HepG2 (cell line): Measurements from ENCODE around the gene SYNM. TPM values are rescaled to one million over a fixed set of nuclear protein-coding genes. Genes with fewer than 3 reads are reported as not detected.

ENCODE experiments used
- ATF3 ChIP-seq: sonication (generic); formaldehyde crosslinking; IDR thresholded peaks from 2 replicates; pipeline ENCODE4 v1.4.0; 2020; ENCODE audit warnings: missing genetic modification reagents
- CREBL2 ChIP-seq: sonication (generic); formaldehyde crosslinking; IDR thresholded peaks from 2 replicates; pipeline ENCODE4 v1.8.1; 2023; ENCODE audit warnings: missing genetic modification reagents, mild to moderate bottlenecking, borderline replicate concordance
- GRHL1 ChIP-seq: sonication (generic); formaldehyde crosslinking; conservative IDR thresholded peaks from 2 replicates; pipeline ENCODE4 v1.8.0; 2022; ENCODE audit warnings: missing genetic modification reagents
- KDM1A ChIP-seq: IDR thresholded peaks from 2 replicates; pipeline ENCODE4 v1.6.1; 2016; ENCODE audit warnings: missing compliant biosample characterization
- KIAA2018 ChIP-seq: sonication (generic); formaldehyde crosslinking; IDR thresholded peaks from 2 replicates; pipeline ENCODE4 v1.5.0; 2020; ENCODE audit warnings: mild to moderate bottlenecking, missing genetic modification reagents, borderline replicate concordance
- NR3C1 ChIP-seq: sonication (generic); formaldehyde crosslinking; IDR thresholded peaks from 2 replicates; pipeline ENCODE4 v1.4.0; 2020; ENCODE audit warnings: missing genetic modification reagents
- PAWR ChIP-seq: sonication (generic); formaldehyde crosslinking; IDR thresholded peaks from 2 replicates; pipeline ENCODE4 v1.4.0; 2020; ENCODE audit warnings: missing genetic modification reagents, mild to moderate bottlenecking, borderline replicate concordance
- SNRNP70 ChIP-seq: fragments of 200-400 bp; formaldehyde crosslinking; IDR thresholded peaks from 2 replicates; pipeline ENCODE4 v1.6.1; 2017; ENCODE audit warnings: mild to moderate bottlenecking, low read depth, low read length, moderate library complexity
- ZBTB1 ChIP-seq: sonication (generic); formaldehyde crosslinking; IDR thresholded peaks from 2 replicates; pipeline ENCODE4 v1.4.0; 2020; ENCODE audit warnings: missing genetic modification reagents, borderline replicate concordance
- ZNF251 ChIP-seq: sonication (generic); formaldehyde crosslinking; IDR thresholded peaks from 2 replicates; pipeline ENCODE4 v1.9.0; 2021; ENCODE audit warnings: mild to moderate bottlenecking, missing genetic modification reagents
- ZNF576 ChIP-seq: sonication (generic); formaldehyde crosslinking; IDR thresholded peaks from 2 replicates; pipeline ENCODE4 v1.4.0; 2020; ENCODE audit warnings: mild to moderate bottlenecking, missing genetic modification reagents
- ZNF766 ChIP-seq: sonication (generic); formaldehyde crosslinking; IDR thresholded peaks from 2 replicates; pipeline ENCODE4 v1.5.0; 2020; ENCODE audit warnings: missing genetic modification reagents, borderline replicate concordance
- ZNF883 ChIP-seq: sonication (generic); formaldehyde crosslinking; IDR thresholded peaks from 2 replicates; pipeline ENCODE4 v1.5.1; 2020; ENCODE audit warnings: mild to moderate bottlenecking, missing genetic modification reagents; ENCODE audit errors: not compliant biosample characterization
- polyA plus RNA-seq, 8 experiments: library from polyadenylated mRNA; depleted of rRNA in 3 of 8; stranded (reverse) in 7 of 8; unstranded in 1 of 8; fragments of >200 nt; fragmentation: Illumina TruSeq in 4 of 8; extraction: Trizol in 4 of 8; gene quantifications; 2 replicates each; pipeline versions ENCODE4 v1.2.1 to v1.2.3, GENCODE V29; 2011 to 2016; ENCODE audit warnings: low read depth in 4 of 8, missing spikeins in 1 of 8, mixed read lengths in 1 of 8; ENCODE audit not compliant: insufficient read depth in 1 of 8
- total RNA-seq, 5 experiments: library from RNA; depleted of rRNA; stranded (reverse); fragments of >200 nt; fragmentation: Illumina TruSeq; extraction: Trizol; gene quantifications; 2 replicates each; pipeline ENCODE4 v1.2.3, GENCODE V29; 2016; ENCODE audit warnings: low read depth in 1 of 5

The SYNM gene
- total and polyA plus RNA-seq, 2 of the 13 experiments (the other 11 are each of a cell fraction or from before 2014, with no cell fraction given) = 1.1 to 3.7 TPM

- TF ChIP-seq KIAA2018 = no peak
- no peak for TF ChIP-seq ZNF883 (CRISPR knock-in tag)
- no peak for TF ChIP-seq ZNF766 (CRISPR knock-in tag)
- TF ChIP-seq ZNF576 (CRISPR knock-in tag) = no peak
- TF ChIP-seq KDM1A (CRISPR knock-in tag) = no peak
- TF ChIP-seq GRHL1 (CRISPR knock-in tag) = no peak
- no peak for TF ChIP-seq ZNF251
- no peak for TF ChIP-seq PAWR (CRISPR knock-in tag)
- TF ChIP-seq ATF3 = peak; percentile 40; the same call in 1 of the 2 replicates
- TF ChIP-seq ZBTB1 (CRISPR knock-in tag) = no peak
- no peak for TF ChIP-seq SNRNP70
- TF ChIP-seq CREBL2 (CRISPR knock-in tag) = no peak
- TF ChIP-seq NR3C1 (CRISPR knock-in tag) = no peak
Observed at GRCh38 chr15:99131441-99132023, 26.7 kb downstream of the SYNM start (continued).
